Stimulated activated CD4-positive, alpha-beta T cell treated with anti-CD3 and anti-CD28 coated beads, TNF-alpha, amount 100 ng/mL, for 48 hours (primary cell): ENCODE results near the gene DOC2A.
"Not testable (repeated sequence)": the region's sequence is repeated elsewhere in the genome, so short reads cannot be mapped to it uniquely, and the experiment has no call there.

Experiments used
- DNase-seq, 3 donors: peaks; one replicate each; pipeline ENCODE4 v3.0.0-alpha.2; 2020; ENCODE audit warnings: low read depth in 3 of 3

Gene DOC2A

DNA sequence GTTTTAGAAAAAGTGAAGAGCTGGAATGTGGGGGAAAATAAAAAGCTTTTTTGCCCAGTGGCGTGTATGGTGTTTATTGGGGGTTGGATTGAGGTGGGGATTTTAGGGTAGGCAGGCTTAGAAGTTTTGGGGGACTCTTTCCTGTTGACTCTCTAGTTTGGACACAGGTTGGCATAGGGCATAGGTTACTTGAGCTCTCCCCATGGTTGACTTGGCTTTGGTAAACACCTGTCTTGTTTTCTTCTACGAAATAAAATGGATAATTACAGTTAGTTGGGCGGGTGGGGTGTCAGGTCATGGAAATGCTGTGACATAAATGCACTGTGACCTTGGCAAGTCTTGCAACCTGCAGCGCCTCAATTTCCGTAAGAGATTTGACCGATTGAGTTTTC, 37.8 kb downstream of the DOC2A start:
- DNase-seq, result no peak

DNA sequence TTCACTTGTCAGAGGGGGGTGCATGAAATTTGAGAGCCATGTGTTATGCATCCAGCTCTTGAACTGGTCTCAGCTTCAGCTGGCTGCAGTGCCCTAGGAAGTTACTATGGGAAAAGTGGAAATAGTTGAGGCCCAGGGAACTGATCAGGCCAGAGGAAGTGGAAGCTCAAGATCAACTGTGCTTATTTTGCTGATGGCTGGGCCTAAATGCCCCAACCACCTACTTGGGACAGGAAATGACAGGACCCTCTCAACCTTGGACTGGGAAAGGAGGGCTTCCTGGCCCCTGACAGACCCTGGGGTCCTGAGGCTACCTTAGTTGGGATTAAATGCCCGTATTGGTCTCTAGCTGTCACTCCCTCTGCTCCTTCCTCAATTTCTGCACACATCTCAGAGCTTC, 38.3 kb downstream of the DOC2A start:
- no peak for DNase-seq

DNA sequence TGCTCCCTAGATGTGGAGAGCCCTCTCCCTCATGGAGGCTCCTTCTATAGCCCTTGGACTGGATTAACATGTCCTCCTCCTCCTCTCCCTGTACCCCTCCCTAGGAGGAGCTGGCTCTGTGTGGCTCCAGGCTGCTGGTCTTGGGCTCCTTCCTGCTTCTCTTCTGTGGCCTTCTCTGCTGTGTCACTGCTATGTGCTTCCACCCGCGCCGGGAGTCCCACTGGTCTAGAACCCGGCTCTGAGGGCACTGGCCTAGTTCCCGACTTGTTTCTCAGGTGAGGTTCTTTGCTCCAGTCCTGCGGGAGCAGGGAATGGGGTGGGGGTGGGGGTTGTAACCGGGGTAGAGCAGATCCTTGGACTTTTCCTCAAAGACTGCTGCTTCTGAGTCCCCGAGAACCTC, 39.5 kb downstream of the DOC2A start:
- no peak for DNase-seq

DNA sequence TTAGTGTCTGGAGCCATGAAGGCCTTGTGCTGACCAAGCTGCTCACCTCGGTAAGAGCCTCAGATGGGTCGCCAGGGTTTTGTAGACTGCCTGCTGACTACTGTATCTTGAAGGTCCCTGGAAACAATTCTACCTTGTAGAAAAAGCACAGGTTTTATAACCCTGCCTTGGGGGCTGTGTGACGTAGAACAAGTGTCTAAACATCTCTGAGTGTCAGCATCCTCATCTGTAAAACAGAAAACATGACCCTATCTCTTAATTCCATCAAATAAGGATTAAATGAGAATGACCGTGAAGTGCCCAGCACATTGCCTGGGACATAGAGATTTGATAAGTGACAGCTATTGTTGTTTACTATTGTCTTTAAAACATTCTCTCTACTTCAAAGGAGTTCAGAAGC, 42.6 kb downstream of the DOC2A start:
- no peak for DNase-seq

DNA sequence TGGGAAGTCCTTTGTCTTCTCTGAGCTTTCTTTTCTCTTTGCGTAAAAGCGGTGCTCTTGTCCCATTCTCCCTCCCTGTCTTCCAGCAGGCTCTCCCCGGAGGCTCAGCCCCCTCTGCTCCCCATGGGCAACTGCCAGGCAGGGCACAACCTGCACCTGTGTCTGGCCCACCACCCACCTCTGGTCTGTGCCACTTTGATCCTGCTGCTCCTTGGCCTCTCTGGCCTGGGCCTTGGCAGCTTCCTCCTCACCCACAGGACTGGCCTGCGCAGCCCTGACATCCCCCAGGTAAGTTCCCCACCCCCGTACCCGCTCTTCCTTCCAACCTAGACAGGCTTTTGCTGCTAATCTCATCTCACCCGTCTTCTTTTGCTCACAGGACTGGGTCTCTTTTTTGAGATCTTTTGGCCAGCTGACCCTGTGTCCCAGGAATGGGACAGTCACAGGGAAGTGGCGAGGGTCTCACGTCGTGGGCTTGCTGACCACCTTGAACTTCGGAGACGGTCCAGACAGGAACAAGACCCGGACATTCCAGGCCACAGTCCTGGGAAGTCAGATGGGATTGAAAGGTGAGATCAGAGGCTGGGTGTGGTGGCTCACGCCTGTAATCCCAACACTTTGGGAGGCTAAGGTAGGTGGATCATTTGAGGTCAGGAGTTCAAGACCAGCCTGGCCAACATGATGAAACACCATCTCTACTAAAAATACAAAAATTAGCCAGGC, 47.6 kb downstream of the DOC2A start:
- DNase-seq, result no peak

DNA sequence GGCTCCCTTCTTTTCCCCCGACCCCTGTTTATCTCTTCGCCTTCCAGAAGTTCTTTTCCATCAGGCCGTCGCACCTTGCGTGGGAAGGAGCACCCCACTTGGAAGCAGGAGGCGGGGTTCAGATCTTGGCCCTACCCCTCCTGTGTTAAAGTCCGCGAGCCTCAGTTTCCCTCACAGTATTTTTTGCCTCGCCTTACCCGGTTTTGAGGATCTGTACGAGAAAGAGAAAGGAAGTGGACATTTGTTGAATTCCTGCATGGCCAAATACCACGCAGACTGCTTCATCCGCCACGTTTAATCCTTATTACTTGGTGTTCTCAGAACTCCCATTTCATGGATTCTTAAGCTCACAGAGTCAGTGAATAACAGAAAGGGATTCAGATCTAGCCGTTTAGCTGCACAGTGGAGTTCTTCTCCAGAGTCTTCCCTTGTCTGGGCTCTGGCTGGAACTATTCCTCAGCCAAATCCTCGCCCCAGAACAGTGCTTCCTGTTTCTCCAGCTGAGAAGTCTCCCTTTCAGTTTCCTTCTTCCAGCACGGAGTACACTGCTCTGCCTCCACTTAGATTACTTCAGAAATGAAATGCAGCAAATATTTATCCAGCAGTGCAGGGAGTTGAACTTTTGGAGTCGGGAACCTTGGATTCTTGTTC, 48.4 kb downstream of the DOC2A start:
- no peak for DNase-seq

DNA sequence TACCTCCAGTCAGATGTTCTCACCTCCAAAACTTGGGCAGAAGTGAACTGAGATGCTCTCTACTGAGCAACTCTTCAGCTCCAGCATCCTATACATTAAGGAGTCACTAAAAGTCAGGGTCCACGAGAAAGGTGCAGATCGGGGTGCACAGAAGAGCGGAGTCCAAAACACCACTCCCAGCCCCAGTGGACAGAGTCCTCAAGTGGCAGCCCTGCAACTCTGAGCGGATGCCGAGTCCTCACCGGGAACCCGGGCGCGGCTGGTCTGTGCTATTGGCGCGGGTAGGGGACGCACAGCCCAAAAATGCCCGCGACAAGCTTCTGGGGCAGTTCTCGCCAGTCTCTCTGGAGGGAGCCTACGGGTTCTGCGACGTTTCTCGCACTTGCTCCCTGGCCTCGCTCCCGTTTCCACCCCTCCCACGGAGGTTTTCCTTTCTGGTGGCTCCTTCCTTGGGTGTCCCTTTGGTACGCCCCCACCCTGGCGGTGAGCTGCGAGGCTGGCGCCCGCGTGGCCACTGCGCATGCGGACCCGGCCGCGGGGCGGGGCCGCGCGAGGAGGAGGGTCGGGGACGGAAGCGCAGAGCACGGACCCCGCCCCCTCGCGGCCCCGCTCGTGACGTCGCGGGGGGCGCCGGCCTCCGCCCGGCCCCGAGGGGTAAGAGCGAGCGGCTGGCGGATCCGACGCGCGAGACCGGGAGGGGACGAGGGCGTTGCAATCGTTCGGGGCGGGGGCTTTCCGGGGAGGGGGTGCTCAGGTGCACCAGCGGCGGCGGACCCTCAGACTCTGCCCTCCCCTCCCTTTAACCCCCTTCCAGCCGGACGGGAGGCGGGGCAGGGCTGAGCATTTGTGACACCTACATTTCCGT, 49.1 kb downstream of the DOC2A start, which contains the start of gene TMEM219:
Gene TMEM219, plus strand, starts transcription at position 601 of the 865 bp plus-strand sequence. CDS start 1,065 bp downstream, outside the sequence.
- peak; percentile 86 to 88 (median 87) for DNase-seq

DNA sequence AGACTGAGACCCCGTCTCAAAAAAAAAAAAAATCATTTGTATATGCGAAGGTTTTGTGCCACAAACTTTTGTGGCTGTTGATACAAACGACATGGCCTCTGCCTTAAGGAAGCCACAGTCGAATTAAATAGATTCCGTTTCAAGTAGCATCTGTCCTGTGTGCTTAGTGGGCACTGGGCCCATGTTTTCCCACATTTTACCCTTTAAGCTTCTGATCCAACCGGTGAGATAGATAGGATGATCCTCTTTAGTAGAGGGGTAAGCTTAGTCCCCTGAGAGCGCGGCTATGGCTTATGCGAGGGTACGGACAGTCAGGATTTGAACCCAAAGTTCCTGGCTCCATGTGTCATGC, 49.7 kb downstream of the DOC2A start:
- DNase-seq, result no peak

DNA sequence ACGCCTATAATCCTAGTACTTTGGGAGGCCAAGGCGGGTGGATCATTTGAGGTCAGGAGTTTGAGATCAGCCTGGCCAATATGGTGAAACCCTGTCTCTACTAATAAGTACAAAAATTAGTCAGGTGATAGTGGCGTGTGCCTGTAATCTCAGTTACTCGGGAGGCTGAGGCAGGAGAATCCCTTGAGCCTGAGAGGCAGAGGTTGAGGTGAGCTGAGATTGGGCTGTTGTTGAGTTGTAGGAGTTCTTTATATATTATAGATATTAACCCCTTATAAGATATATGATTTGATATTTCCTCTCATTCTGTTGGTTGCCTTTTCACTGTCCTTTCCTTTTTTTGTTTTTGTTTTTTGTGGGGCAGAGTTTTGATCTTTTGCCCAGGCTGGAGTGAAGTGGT, 51.0 kb downstream of the DOC2A start:
- not testable (repeated sequence) for DNase-seq

DNA sequence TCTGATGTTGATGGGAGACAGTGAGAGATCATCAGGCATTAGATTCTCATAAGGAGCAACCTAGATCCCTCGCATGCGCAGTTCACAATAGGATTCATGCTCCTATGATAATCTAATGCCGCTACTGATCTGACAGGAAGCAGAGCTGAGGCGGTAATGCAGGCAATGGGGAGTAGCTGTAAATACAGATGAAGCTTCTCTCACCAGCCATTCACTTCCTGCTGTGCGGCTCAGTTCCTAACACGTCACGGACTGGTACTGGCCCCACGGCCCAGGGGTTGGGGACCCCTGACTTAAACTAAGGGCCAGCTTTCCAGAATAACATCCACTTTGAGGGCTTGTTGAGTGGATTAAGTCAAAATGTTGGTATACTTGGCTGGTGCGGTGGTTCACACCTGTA, 51.5 kb downstream of the DOC2A start:
- no peak for DNase-seq

DNA sequence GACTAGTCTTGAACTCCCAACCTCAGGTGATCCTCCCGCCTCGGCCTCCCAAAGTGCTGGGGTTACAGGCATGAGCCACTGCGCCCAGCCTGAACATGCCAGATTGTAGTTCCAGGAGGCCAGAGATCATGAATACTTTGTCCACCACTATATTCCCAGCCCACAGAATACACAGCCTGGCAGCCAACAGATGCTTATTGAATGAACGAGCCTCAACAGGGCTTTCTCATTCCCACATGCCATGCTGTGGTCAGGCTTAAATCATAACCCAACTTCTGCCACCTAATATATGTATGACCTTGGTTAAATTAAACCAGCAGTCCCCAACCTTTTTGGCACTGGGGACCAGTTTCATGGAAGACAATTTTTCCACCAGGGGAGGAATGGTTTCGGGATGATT, 52.1 kb downstream of the DOC2A start:
- no peak for DNase-seq
